A549 (cell line): ENCODE data around the gene LMO2. TPM values are rescaled to one million over a fixed set of nuclear protein-coding genes. Genes with fewer than 3 reads are reported as not detected.
"Not testable (repeated sequence)": the region's sequence is repeated elsewhere in the genome, so short reads cannot be mapped to it uniquely, and the experiment has no call there.

Source experiments
- ATAC-seq, 2 experiments: fragments of 200-7000 bp in 1 of 2; fragments of >200 bp in 1 of 2; cut with Nextera tagmentation in 1 of 2; cut with Tn5 transposase in 1 of 2; 3 replicates each; pipeline versions ENCODE4 v1.8.0 to v1.9.1; 2018 to 2020; ENCODE audit warnings: mild to moderate bottlenecking in 1 of 2, moderate library complexity in 1 of 2
- CTCF ChIA-PET: fragments of 300-600 bp; sonication (Branson Sonifier 250); formaldehyde crosslinking; extraction: SDS; loops from one replicate; lab custom pipeline; 2021; ENCODE audit warnings: antibody characterized with exemption, inconsistent platforms; lab: Yijun Ruan, JAX
- POLR2A ChIA-PET: fragments of 350-600 bp; formaldehyde crosslinking; extraction: SDS; loops from one replicate; lab custom pipeline; 2021; ENCODE audit warnings: antibody characterized with exemption, inconsistent platforms; lab: Yijun Ruan, JAX
- DNase-seq, 2 experiments: peaks; one replicate each; pipeline versions ENCODE4 v3.0.0 to v3.0.0-alpha.2; 2011 to 2016; ENCODE audit warnings: low read depth in 1 of 2, low spot score in 1 of 2
- FAIRE-seq: peaks from 2 replicates; lab custom pipeline; 2011; peaks lifted over from hg19 to GRCh38; lab: Jason Lieb, UNC
- H3K27ac ChIP-seq, 2 experiments: fragments of >200 bp; sonication (Bioruptor Twin); formaldehyde crosslinking; 3 replicates each; pipeline ENCODE4 v1.5.1; 2016 to 2017
- H3K4me1 ChIP-seq: fragments of >200 bp; sonication (Bioruptor Twin); formaldehyde crosslinking; 3 replicates; pipeline ENCODE4 v1.6.1; 2016
- H3K4me2 ChIP-seq: fragments of >200 bp; sonication (Bioruptor Twin); formaldehyde crosslinking; 3 replicates; pipeline ENCODE4 v1.6.1; 2016
- H3K4me3 ChIP-seq: fragments of >200 bp; sonication (Bioruptor Twin); formaldehyde crosslinking; 3 replicates; pipeline ENCODE4 v1.5.1; 2016
- H3K9me3 ChIP-seq: fragments of >200 bp; sonication (Bioruptor Twin); formaldehyde crosslinking; 3 replicates; pipeline ENCODE4 v1.6.1; 2016
- ATOH8 ChIP-seq: fragments of 250-450 bp; sonication (Bioruptor Pico); IDR thresholded peaks from 2 replicates; pipeline ENCODE4 v1.5.0; 2020; ENCODE audit warnings: low read depth, mild to moderate bottlenecking, moderate library complexity
- CBX2 ChIP-seq: fragments of 200-600 bp; sonication (generic); IDR thresholded peaks from 2 replicates; pipeline ENCODE4 v1.6.1; 2016; ENCODE audit warnings: low read depth, mild to moderate bottlenecking, borderline replicate concordance
- CBX8 ChIP-seq: fragments of 200-600 bp; sonication (generic); IDR thresholded peaks from 2 replicates; pipeline ENCODE4 v1.6.1; 2016
- CEBPB ChIP-seq, 2 experiments: fragments of >200 bp in 1 of 2; sonication (Bioruptor Twin) in 1 of 2; formaldehyde crosslinking in 1 of 2; IDR thresholded peaks; 2 replicates each; pipeline ENCODE4 v1.6.1; 2012 to 2016
- CTCF ChIP-seq: fragments of >200 bp; sonication (Bioruptor Twin); formaldehyde crosslinking; IDR thresholded peaks from 3 replicates; pipeline ENCODE4 v1.5.1; 2016
- ESRRA ChIP-seq: fragments of 150-350 bp; IDR thresholded peaks from 2 replicates; pipeline ENCODE4 v1.6.1; 2014; ENCODE audit warnings: mild to moderate bottlenecking, low read length, borderline replicate concordance
- FOXS1 ChIP-seq: fragments of 250-450 bp; sonication (Bioruptor Pico); IDR thresholded peaks from 2 replicates; pipeline ENCODE4 v1.5.0; 2020; ENCODE audit warnings: mild to moderate bottlenecking, moderate library complexity
- HES2 ChIP-seq: fragments of >200 bp; sonication (Bioruptor Twin); formaldehyde crosslinking; IDR thresholded peaks from 2 replicates; pipeline ENCODE4 v1.6.1; 2016
- HOXB5 ChIP-seq: fragments of 250-450 bp; sonication (Bioruptor Pico); IDR thresholded peaks from 2 replicates; pipeline ENCODE4 v1.5.0; 2020; ENCODE audit warnings: mild to moderate bottlenecking, moderate library complexity
- KDM1A ChIP-seq: fragments of 200-600 bp; sonication (generic); IDR thresholded peaks from 2 replicates; pipeline ENCODE4 v1.6.1; 2016; ENCODE audit warnings: low read depth, mild to moderate bottlenecking
- MAZ ChIP-seq: fragments of 150-350 bp; IDR thresholded peaks from 2 replicates; pipeline ENCODE4 v1.6.1; 2014; ENCODE audit warnings: antibody characterized with exemption, low read depth, low read length, borderline replicate concordance
- RAD21 ChIP-seq, 2 experiments: fragments of >200 bp in 1 of 2; sonication (Bioruptor Twin) in 1 of 2; formaldehyde crosslinking in 1 of 2; IDR thresholded peaks in 1 of 2; conservative IDR thresholded peaks in 1 of 2; 2 replicates in 1 of 2; 3 replicates in 1 of 2; pipeline ENCODE4 v1.6.1; 2012 to 2018; ENCODE audit warnings: inconsistent platforms in 1 of 2
- RNF2 ChIP-seq: fragments of 200-600 bp; sonication (generic); IDR thresholded peaks from 2 replicates; pipeline ENCODE4 v1.6.1; 2016; ENCODE audit warnings: low read depth, mild to moderate bottlenecking, antibody characterized with exemption, moderate library complexity, borderline replicate concordance
- SMC3 ChIP-seq: fragments of >200 bp; sonication (Bioruptor Twin); formaldehyde crosslinking; IDR thresholded peaks from 3 replicates; pipeline ENCODE4 v1.6.1; 2018; ENCODE audit warnings: inconsistent platforms
- TFCP2L1 ChIP-seq: fragments of 250-450 bp; sonication (Bioruptor Pico); IDR thresholded peaks from 2 replicates; pipeline ENCODE4 v1.5.0; 2021; ENCODE audit warnings: mild to moderate bottlenecking
- TP53 ChIP-seq: fragments of 250-450 bp; sonication (Bioruptor Pico); IDR thresholded peaks from 2 replicates; pipeline ENCODE4 v1.5.0; 2021; ENCODE audit warnings: mild to moderate bottlenecking, moderate library complexity
- ZC3H11A ChIP-seq: fragments of 450-650 bp; IDR thresholded peaks from 2 replicates; pipeline ENCODE4 v1.6.1; 2014; ENCODE audit warnings: antibody characterized with exemption, mild to moderate bottlenecking
- ZNF302 ChIP-seq: fragments of 250-450 bp; sonication (Bioruptor Pico); IDR thresholded peaks from 2 replicates; pipeline ENCODE4 v1.9.0; 2021; ENCODE audit warnings: inconsistent platforms, mild to moderate bottlenecking, moderate library complexity
- WGBS: methylation state at CpG from one replicate; pipeline ENCODE4 v1.1.6; 2017; ENCODE audit errors: missing lambda C conversion rate; 5-methylcytosine and 5-hydroxymethylcytosine counted together
- polyA plus RNA-seq, 4 experiments: library from polyadenylated mRNA; depleted of rRNA in 3 of 4; stranded (reverse); fragments of >200 nt; fragmentation: RNase III in 1 of 4; extraction: RNeasy Plus Mini Kit Qiagen cat#74134 plus additional on column Dnase treatment in 1 of 4; gene quantifications; 2 replicates in 3 of 4; 3 replicates in 1 of 4; pipeline ENCODE4 v1.2.3, GENCODE V29; 2011 to 2017

Gene LMO2
- polyA plus RNA-seq, 2 of the 4 experiments (the other 2 are of a cell fraction): 0.12 to 0.15 TPM

GRCh38 chr11:33842236-33842915 lies 49.5 kb downstream of the LMO2 start:
- Histone ChIP-seq H3K27ac (no peak overlapping the region), H3K4me1 (no peaks in the 10 kb centered on the region)
- TF ChIP-seq MAZ (no peak), ZNF302 (CRISPR knock-in tag) (no peak), ESRRA (no peak)
- TF ChIP-seq, all 56 proteins: peak for 0
- ChIA-PET CTCF (interaction anchor here (0.8 to 3.8 kb wide), 6 partner anchors 7 to 145 kb away, joined by 4 to 18 read pairs (median 7); no protein-coding TSS in a partner anchor), POLR2A (no interaction called here)
- FAIRE-seq: no peak
- ATAC-seq: no peak
- H3K9me3 ChIP-seq: no peaks in the 10 kb centered on the region
- H3K4me3 ChIP-seq: no peak overlapping the region
- H3K4me2 ChIP-seq: no peak overlapping the region
- WGBS: 71% methylated on average over 12 of the region's 13 CpGs
- DNase-seq: no peak

DNA sequence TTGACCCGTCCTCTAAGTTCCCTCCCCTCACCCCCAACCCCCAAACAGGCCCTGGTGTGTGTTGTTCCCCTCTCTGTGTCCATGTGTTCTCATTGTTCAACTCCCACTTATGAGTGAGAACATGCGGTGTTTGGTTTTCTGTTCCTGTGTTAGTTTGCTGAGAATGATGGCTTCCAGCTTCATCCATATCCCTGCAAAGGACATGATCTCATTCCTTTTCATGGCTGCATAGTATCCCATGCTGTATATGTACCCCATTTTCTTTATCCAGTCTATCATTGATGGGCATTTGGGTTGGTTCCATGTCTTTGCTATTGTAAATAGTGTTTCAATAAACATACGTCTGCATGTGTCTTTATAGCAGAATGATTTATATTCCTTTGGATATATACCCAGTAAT lies 53.6 kb downstream of the LMO2 start:
- H3K4me3 ChIP-seq, FAIRE-seq: not testable (repeated sequence)

DNA sequence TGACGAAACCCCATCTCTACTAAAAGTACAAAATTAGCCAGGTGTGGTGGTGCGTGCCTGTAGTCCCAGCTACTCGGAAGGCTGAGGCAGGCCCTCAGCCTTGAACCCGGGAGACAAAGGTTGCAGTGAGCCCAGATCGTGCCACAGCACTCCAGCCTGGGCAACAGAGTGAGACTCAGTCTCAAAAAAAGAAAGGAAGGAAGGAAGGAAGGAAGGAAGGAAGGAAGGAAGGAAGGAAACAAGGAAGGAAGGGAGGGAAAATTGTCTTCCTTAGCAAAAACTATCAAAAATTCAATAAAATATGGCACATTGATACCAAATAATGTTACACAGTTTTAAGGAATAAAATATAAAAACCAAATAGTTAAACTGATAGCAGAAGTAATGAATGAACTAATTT lies 54.5 kb downstream of the LMO2 start:
- H3K27ac ChIP-seq, POLR2A ChIA-PET, DNase-seq, ATAC-seq, H3K4me3 ChIP-seq, H3K4me2 ChIP-seq, H3K9me3 ChIP-seq, H3K4me1 ChIP-seq, FAIRE-seq: not testable (repeated sequence)
- CTCF ChIA-PET: interaction anchor here (0.6 to 0.8 kb wide), 2 partner anchors 10 to 20 kb away, joined by 3 read pairs; no protein-coding TSS in a partner anchor
- 45% methylated on average over 5 of the region's 5 CpGs for WGBS

More for the DNA sequence above, 53.6 kb downstream of the LMO2 start:
- H3K27ac ChIP-seq, H3K9me3 ChIP-seq, DNase-seq, ATAC-seq, H3K4me2 ChIP-seq, POLR2A ChIA-PET, H3K4me1 ChIP-seq, CTCF ChIA-PET: not testable (repeated sequence)
- 41% methylated on average over 3 of the region's 3 CpGs for WGBS

- POLR2A ChIA-PET: no interaction called here
- peak; percentile 98 for FAIRE-seq
- no peak for TF ChIP-seq CBX8
- peak; percentile 63 to 73 for TF ChIP-seq RAD21 (conservative IDR thresholded peaks at IDR 0.05 in 1 of 2, IDR thresholded peaks at IDR 0.05 in 1 of 2)
- TF ChIP-seq CBX2: no peak
- TF ChIP-seq ZC3H11A: 0 out of 2 replicates have a peak, but pooled peaks have one; percentile 6
- TF ChIP-seq HOXB5 (CRISPR knock-in tag): no peak
- no peak for TF ChIP-seq HES2
- TF ChIP-seq TFCP2L1 (CRISPR knock-in tag): no peak
- TF ChIP-seq RNF2: no peak
- TF ChIP-seq SMC3: peak; percentile 68
- no peak for TF ChIP-seq KDM1A
- peak; percentile 59; the same call in 2 of the 3 replicates for TF ChIP-seq CTCF
- TF ChIP-seq TP53 (CRISPR knock-in tag): no peak
- no peak for TF ChIP-seq ATOH8
- no peak for TF ChIP-seq CEBPB (IDR thresholded peaks at IDR 0.05)
- no peak for TF ChIP-seq FOXS1 (CRISPR knock-in tag)
- TF ChIP-seq, all 56 proteins: peak for 4
- no peak overlapping the region for H3K27ac ChIP-seq
- H3K4me2 ChIP-seq: peak overlapping the region; percentile 26; the same call in 2 of the 3 replicates
- H3K4me3 ChIP-seq: no peak overlapping the region
- H3K4me1 ChIP-seq: 0 out of 3 replicates have a peak, but pooled peaks cover 4% of the 10 kb centered on the region
- no peaks in the 10 kb centered on the region for H3K9me3 ChIP-seq
- DNase-seq: peak; percentile 35 to 69
- CTCF ChIA-PET: interaction anchor here (0.6 to 12.0 kb wide), 34 partner anchors 9 to 670 kb away, joined by 3 to 239 read pairs (median 4); no protein-coding TSS in a partner anchor
- WGBS: under 1% methylated on average over 5 of the region's 5 CpGs
- peak; percentile 70 to 83; a peak in 5 of 6 replicates for ATAC-seq
Measured at GRCh38 chr11:33835143-33835878, 56.6 kb downstream of the LMO2 start.
